ENCODE results near the gene TNIK.
"Not testable (repeated sequence)": the region's sequence is repeated elsewhere in the genome, so short reads cannot be mapped to it uniquely, and the experiment has no call there.

The TNIK gene

GRCh38 chr3:171314341-171314740 lies 145.9 kb downstream of the TNIK start:
- H3K36me3 ChIP-seq (ENCODE audit: control insufficient read depth, insufficient read depth, low read length): no peaks in the 10 kb centered on the region
- DNase-seq: no peak

GRCh38 chr3:171313702-171314101 lies 146.5 kb downstream of the TNIK start:
- no peak for DNase-seq
- Histone ChIP-seq H3K27ac (ENCODE audit: insufficient read depth, low read length, poor library complexity, severe bottlenecking) (no peak overlapping the region), H3K4me3 (ENCODE audit: insufficient read depth, low read depth, low read length, poor library complexity, severe bottlenecking) (no peak overlapping the region), H3K4me1 (ENCODE audit: control insufficient read depth, insufficient read depth, low read length, poor library complexity, severe bottlenecking) (peaks cover 10% of the 10 kb centered on the region), H3K9me3 (ENCODE audit: control insufficient read depth, low read length) (no peaks in the 10 kb centered on the region), H3K27me3 (replicated peaks; ENCODE audit: control insufficient read depth, insufficient read depth, low read length, poor library complexity, severe bottlenecking) (no peaks in the 10 kb centered on the region), H3K36me3 (ENCODE audit: control insufficient read depth, insufficient read depth, low read length) (no peaks in the 10 kb centered on the region)

More at GRCh38 chr3:171314341-171314740, 145.9 kb downstream of the TNIK start:
- Histone ChIP-seq H3K9me3 (ENCODE audit: control insufficient read depth, low read length) (no peaks in the 10 kb centered on the region), H3K4me3 (ENCODE audit: insufficient read depth, low read depth, low read length, poor library complexity, severe bottlenecking) (no peak overlapping the region), H3K27ac (ENCODE audit: insufficient read depth, low read length, poor library complexity, severe bottlenecking) (no peak overlapping the region), H3K4me1 (ENCODE audit: control insufficient read depth, insufficient read depth, low read length, poor library complexity, severe bottlenecking) (peaks cover 10% of the 10 kb centered on the region), H3K27me3 (replicated peaks; ENCODE audit: control insufficient read depth, insufficient read depth, low read length, poor library complexity, severe bottlenecking) (no peaks in the 10 kb centered on the region)

GRCh38 chr3:171312741-171313140 lies 147.5 kb downstream of the TNIK start:
- Histone ChIP-seq H3K9me3 (ENCODE audit: control insufficient read depth, low read length) (no peaks in the 10 kb centered on the region), H3K27ac (ENCODE audit: insufficient read depth, low read length, poor library complexity, severe bottlenecking) (no peak overlapping the region), H3K36me3 (ENCODE audit: control insufficient read depth, insufficient read depth, low read length) (no peaks in the 10 kb centered on the region), H3K4me3 (ENCODE audit: insufficient read depth, low read depth, low read length, poor library complexity, severe bottlenecking) (no peak overlapping the region), H3K4me1 (ENCODE audit: control insufficient read depth, insufficient read depth, low read length, poor library complexity, severe bottlenecking) (peaks cover 10% of the 10 kb centered on the region), H3K27me3 (replicated peaks; ENCODE audit: control insufficient read depth, insufficient read depth, low read length, poor library complexity, severe bottlenecking) (no peaks in the 10 kb centered on the region)
- DNase-seq: no peak

DNA sequence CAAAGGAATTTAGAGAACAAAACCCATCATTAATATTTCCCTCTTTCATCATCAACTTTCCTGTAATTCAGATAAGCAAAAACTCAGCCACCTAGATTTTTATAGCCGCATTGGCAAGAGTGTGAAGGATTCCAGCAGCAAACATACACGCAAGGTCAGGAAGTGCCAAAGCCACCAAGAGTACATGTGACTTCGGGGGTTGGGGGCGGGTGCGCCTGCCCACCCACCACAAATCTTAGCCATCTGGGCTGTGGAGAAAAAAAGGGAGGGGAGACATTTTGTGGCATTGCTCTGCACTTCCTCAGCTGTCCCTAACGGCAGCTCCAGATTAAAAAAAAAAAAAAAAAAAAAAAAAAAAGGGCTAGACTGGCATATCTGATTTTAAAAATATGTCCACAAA lies 148.4 kb downstream of the TNIK start:
- H3K27ac ChIP-seq (ENCODE audit: insufficient read depth, low read length, poor library complexity, severe bottlenecking): no peak overlapping the region
- H3K9me3 ChIP-seq (ENCODE audit: control insufficient read depth, low read length): no peaks in the 10 kb centered on the region
- H3K36me3 ChIP-seq (ENCODE audit: control insufficient read depth, insufficient read depth, low read length): no peaks in the 10 kb centered on the region
- no peak for DNase-seq
- peaks cover 10% of the 10 kb centered on the region for H3K4me1 ChIP-seq (ENCODE audit: control insufficient read depth, insufficient read depth, low read length, poor library complexity, severe bottlenecking)
- H3K27me3 ChIP-seq (replicated peaks; ENCODE audit: control insufficient read depth, insufficient read depth, low read length, poor library complexity, severe bottlenecking): no peaks in the 10 kb centered on the region
- no peak overlapping the region for H3K4me3 ChIP-seq (ENCODE audit: insufficient read depth, low read depth, low read length, poor library complexity, severe bottlenecking)

DNA sequence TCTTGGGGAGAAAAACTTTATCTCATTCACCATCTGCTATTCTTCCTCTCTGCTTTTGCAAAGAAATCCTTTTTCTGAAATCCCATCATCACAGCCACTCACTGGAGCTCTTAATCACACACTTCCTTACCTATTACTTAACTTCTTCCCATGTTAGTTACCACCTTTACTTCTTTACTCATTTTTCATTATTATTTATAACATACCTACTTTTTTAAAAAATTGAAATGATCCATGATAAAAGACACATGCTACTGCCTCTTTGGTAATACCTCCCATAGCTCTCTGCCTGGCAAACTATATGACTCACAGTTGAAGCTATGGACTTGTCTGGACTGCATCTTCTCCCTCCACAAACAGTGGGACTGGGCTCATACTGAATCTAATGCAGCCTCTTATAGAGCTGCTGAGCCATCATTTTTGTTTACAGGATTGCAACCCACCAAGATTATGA lies 150.3 kb downstream of the TNIK start:
- Histone ChIP-seq H3K4me3 (ENCODE audit: insufficient read depth, low read depth, low read length, poor library complexity, severe bottlenecking) (no peak overlapping the region), H3K9me3 (ENCODE audit: control insufficient read depth, low read length) (no peaks in the 10 kb centered on the region), H3K36me3 (ENCODE audit: control insufficient read depth, insufficient read depth, low read length) (no peaks in the 10 kb centered on the region), H3K27me3 (replicated peaks; ENCODE audit: control insufficient read depth, insufficient read depth, low read length, poor library complexity, severe bottlenecking) (no peaks in the 10 kb centered on the region), H3K27ac (ENCODE audit: insufficient read depth, low read length, poor library complexity, severe bottlenecking) (no peak overlapping the region), H3K4me1 (ENCODE audit: control insufficient read depth, insufficient read depth, low read length, poor library complexity, severe bottlenecking) (peaks cover 10% of the 10 kb centered on the region)
- no peak for DNase-seq

- no peak overlapping the region for H3K4me3 ChIP-seq (ENCODE audit: insufficient read depth, low read depth, low read length, poor library complexity, severe bottlenecking)
- H3K4me1 ChIP-seq (ENCODE audit: control insufficient read depth, insufficient read depth, low read length, poor library complexity, severe bottlenecking): peaks cover 6% of the 10 kb centered on the region
- no peaks in the 10 kb centered on the region for H3K9me3 ChIP-seq (ENCODE audit: control insufficient read depth, low read length)
- no peaks in the 10 kb centered on the region for H3K27me3 ChIP-seq (replicated peaks; ENCODE audit: control insufficient read depth, insufficient read depth, low read length, poor library complexity, severe bottlenecking)
- H3K36me3 ChIP-seq (ENCODE audit: control insufficient read depth, insufficient read depth, low read length): no peaks in the 10 kb centered on the region
- no peak overlapping the region for H3K27ac ChIP-seq (ENCODE audit: insufficient read depth, low read length, poor library complexity, severe bottlenecking)
- no peak for DNase-seq
Observed at GRCh38 chr3:171307988-171308387, 152.2 kb downstream of the TNIK start.

- no peaks in the 10 kb centered on the region for H3K9me3 ChIP-seq (ENCODE audit: control insufficient read depth, low read length)
- no peak overlapping the region for H3K4me3 ChIP-seq (ENCODE audit: insufficient read depth, low read depth, low read length, poor library complexity, severe bottlenecking)
- H3K27ac ChIP-seq (ENCODE audit: insufficient read depth, low read length, poor library complexity, severe bottlenecking): no peak overlapping the region
- DNase-seq: no peak
- no peaks in the 10 kb centered on the region for H3K36me3 ChIP-seq (ENCODE audit: control insufficient read depth, insufficient read depth, low read length)
- H3K4me1 ChIP-seq (ENCODE audit: control insufficient read depth, insufficient read depth, low read length, poor library complexity, severe bottlenecking): peaks cover 6% of the 10 kb centered on the region
- no peaks in the 10 kb centered on the region for H3K27me3 ChIP-seq (replicated peaks; ENCODE audit: control insufficient read depth, insufficient read depth, low read length, poor library complexity, severe bottlenecking)
Observed at GRCh38 chr3:171307046-171307585, 153.1 kb downstream of the TNIK start.

DNA sequence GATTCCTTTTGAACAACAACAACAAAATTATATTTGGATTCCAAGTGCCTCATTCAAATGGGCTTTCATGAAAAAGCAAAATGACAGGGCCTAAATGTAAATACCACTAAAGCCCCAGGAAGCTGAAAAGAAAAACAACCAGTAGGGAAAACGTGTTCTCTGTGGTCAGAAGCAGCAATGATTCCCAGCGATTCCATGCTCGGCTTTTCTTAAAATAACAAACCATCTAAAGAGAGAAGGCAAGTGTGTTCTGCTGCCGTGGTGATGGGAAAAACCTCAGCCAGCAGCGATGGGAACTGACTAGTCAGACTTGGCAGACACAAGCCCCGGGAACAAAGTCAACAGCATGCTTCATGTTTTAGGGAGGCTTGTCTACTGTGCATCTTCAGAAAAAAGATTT lies 153.6 kb downstream of the TNIK start:
- Histone ChIP-seq H3K36me3 (ENCODE audit: control insufficient read depth, insufficient read depth, low read length) (no peaks in the 10 kb centered on the region), H3K27ac (ENCODE audit: insufficient read depth, low read length, poor library complexity, severe bottlenecking) (no peak overlapping the region), H3K9me3 (ENCODE audit: control insufficient read depth, low read length) (no peaks in the 10 kb centered on the region), H3K27me3 (replicated peaks; ENCODE audit: control insufficient read depth, insufficient read depth, low read length, poor library complexity, severe bottlenecking) (no peaks in the 10 kb centered on the region), H3K4me1 (ENCODE audit: control insufficient read depth, insufficient read depth, low read length, poor library complexity, severe bottlenecking) (peaks cover 4% of the 10 kb centered on the region), H3K4me3 (ENCODE audit: insufficient read depth, low read depth, low read length, poor library complexity, severe bottlenecking) (no peak overlapping the region)
- no peak for DNase-seq

DNA sequence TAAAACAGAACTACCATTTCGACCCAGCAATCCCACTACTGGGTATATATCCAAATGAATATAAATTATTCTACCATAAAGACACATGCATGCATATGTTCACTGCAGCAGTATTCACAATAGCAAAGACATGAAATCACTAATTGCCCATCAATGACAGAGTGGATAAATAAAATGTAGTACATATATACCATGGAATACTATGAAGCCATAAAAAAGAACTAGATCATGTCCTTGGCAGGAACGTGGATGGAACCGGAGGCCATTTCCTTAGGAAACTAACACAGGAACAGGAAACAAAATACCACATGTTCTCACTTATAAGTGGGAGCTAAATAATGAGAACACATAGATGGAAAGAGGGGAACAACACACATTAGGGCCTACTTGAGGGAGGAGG lies 154.4 kb downstream of the TNIK start:
- not testable (repeated sequence) for H3K27ac ChIP-seq (ENCODE audit: insufficient read depth, low read length, poor library complexity, severe bottlenecking); H3K36me3 ChIP-seq (ENCODE audit: control insufficient read depth, insufficient read depth, low read length); H3K4me1 ChIP-seq (ENCODE audit: control insufficient read depth, insufficient read depth, low read length, poor library complexity, severe bottlenecking); H3K4me3 ChIP-seq (ENCODE audit: insufficient read depth, low read depth, low read length, poor library complexity, severe bottlenecking); H3K9me3 ChIP-seq (ENCODE audit: control insufficient read depth, low read length); DNase-seq; H3K27me3 ChIP-seq (replicated peaks; ENCODE audit: control insufficient read depth, insufficient read depth, low read length, poor library complexity, severe bottlenecking)

GRCh38 chr3:171304498-171304897 lies 155.7 kb downstream of the TNIK start:
- H3K36me3 ChIP-seq (ENCODE audit: control insufficient read depth, insufficient read depth, low read length); H3K9me3 ChIP-seq (ENCODE audit: control insufficient read depth, low read length); DNase-seq; H3K4me1 ChIP-seq (ENCODE audit: control insufficient read depth, insufficient read depth, low read length, poor library complexity, severe bottlenecking); H3K27ac ChIP-seq (ENCODE audit: insufficient read depth, low read length, poor library complexity, severe bottlenecking); H3K4me3 ChIP-seq (ENCODE audit: insufficient read depth, low read depth, low read length, poor library complexity, severe bottlenecking); H3K27me3 ChIP-seq (replicated peaks; ENCODE audit: control insufficient read depth, insufficient read depth, low read length, poor library complexity, severe bottlenecking): not testable (repeated sequence)

All from effector memory CD4-positive, alpha-beta T cell (primary cell).